GM19025 (cell line): ENCODE measurements around the gene EPB41.

Source experiments
- ATAC-seq: cut with Tn5 transposase; IDR thresholded peaks from one replicate; pipeline ENCODE4 v1.9.1; 2021; ENCODE audit warnings: mild to moderate bottlenecking, low read depth, moderate library complexity; ENCODE audit not compliant: unreplicated experiment

EPB41 gene

DNA sequence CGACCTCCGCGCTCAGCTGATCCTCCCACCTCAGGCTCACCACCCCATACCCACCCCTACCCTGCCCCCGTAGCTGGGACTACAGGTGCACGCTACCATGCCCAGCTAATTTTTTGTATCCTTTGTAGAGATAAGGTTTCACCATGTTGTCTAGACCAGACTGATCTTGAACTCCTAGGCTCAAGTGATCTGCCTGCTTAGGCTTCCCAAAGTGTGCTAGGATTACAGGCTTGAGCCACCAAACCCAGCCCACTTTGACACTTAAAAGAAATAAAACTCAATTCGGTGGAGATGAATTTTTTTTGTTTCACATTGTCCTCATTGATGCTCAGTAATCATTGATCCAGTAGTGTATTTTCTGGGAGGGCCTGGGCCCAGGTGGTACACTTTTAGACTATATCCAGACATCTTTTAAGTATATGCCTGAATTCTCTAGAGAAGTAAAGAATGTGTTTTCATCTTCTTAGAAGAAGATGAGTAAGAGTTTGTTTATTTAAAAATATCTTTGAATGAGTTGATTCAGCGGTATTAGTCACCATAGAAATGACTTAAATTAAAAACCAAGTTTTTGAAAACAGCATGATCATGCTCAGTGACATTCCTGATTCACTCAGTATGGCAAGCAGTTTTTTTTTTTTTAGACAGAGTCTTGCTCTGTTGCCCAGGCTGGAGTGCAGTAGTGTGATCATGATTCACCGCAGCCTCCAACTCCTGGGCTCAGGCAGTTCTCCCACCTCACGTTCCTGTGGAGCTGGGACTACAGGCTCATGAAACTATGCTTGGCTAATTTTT, 57.8 kb downstream of the EPB41 start:
- no peak for ATAC-seq

DNA sequence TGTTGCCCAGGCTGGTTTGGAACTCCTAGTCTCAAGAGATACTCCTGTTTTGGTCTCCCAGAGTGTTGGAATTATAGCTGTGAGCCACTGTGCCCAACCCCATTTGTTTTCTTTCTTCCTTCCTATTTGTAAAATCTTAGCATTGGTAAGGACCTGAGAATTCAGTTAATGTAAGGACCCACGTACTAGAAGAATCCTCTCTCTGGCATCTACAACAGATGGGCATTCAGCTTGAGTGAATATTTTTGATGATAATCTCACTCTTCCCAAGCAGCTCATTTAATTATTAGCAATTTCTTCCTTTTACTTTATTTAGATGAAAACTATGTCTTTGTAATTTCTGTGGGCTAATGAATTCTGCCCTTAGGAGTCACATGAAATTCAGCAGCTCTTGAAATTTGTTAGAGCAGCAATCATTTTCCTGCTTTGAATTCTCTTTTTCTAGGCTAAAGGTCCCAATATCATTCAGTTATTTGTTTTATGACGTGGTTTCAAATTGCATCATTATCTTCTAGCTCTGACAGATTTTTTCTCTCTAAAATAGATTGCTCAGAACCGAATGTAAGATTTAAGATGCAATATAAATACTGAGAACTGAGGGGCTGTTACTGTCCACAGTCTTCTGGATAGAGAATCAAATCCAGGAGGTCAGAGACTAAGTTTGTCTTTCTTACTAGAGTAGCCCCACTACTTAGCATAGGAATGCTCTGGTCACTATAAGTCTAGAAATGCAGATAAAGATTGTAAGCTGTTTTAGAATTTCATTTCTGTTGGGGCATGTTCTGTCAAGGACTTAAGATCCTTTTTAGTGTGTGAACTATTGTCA, 59.4 kb downstream of the EPB41 start:
- ATAC-seq = no peak

DNA sequence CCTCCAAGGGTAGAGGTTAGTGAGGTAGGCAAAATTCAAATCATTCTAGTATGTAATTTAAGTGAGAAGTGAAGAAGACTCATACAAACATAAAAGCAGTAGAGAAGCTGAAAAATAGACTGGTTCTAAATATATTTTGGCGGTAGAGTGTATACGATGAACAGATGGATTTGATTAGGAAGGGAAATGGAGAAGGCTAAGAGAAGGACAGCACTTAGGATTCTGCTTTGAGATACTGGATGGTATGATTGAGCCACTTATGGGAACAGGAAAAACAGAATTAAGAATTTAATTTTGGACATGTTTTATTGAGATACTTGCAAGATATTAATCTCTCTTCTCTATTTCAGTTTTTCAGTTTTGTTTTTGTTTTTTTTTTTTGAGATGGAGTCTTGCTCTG, 60.1 kb downstream of the EPB41 start:
- no peak for ATAC-seq

DNA sequence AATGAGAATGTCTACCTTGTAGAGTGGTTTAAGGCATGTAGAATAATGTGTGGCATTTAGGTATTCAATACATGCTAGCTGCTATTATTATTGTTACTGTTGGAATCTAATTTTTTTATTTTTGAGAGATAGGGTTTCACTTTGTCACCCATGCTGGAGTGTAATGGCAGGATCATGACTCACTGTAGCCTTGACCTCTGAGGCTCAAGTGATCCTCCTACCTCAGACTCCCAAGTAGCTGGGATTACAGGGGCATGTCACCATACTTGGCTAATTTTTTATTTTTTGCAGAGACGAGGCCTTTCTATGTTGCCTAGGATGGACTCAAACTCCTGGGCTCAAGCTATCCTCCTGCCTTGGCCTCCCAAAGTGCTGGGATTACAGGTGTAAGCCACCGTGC, 61.9 kb downstream of the EPB41 start:
- ATAC-seq = no peak

DNA sequence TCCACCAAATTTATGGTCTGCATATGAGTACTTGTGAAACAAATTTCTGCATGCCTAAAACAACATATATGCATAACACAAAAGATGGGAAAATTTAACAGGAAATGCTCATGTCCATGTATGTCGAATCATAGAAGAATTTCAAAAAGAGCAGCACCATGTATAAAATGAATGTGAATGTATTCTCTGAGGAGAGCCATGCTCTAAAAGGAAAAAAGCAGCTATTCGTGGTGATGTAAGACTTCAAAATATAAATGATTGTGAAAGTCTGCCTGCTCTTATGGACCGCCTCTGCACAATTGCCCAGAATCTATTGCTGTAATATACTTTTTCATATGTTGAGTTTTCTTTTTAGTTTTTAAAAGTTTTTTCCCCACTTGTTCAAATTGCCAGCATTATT, 66.8 kb downstream of the EPB41 start:
- ATAC-seq = no peak

DNA sequence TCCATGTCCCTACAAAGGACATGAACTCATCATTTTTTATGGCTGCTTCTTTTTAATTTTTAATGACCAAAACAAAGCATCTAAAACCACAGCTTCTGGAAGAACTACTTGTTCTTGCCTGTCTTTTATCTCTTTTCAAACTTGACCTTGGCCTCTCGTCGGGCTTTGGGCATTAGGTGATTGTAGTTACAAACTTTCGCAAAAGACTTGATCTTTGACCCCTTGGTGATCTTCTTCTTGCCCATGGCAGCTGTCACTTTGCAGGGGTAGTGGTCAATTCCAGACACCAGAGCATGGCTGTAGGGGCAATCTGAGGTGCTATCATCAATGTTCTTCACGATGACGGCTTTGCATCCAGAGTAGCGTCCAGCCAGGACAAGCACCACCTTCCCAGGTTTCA, 67.8 kb downstream of the EPB41 start:
- no peak for ATAC-seq

DNA sequence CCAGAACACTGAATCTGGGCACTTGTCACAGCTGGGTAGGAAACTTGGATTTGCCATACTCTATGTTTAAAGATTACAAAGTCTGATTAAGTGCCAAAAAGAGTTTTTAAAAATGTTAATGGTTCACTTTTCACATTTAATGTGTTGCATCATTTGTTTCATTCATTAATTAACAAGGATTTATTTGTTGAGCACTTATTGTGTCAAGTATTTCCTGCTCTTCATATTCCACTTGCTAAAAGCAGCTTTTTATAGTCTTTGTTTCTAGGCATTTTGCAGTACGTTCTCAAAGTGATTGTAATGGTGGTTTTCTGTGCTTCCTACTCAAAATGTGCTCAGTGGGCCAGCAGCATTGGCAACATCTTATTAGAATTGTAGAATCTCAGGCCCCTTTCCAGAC, 68.7 kb downstream of the EPB41 start:
- no peak for ATAC-seq

DNA sequence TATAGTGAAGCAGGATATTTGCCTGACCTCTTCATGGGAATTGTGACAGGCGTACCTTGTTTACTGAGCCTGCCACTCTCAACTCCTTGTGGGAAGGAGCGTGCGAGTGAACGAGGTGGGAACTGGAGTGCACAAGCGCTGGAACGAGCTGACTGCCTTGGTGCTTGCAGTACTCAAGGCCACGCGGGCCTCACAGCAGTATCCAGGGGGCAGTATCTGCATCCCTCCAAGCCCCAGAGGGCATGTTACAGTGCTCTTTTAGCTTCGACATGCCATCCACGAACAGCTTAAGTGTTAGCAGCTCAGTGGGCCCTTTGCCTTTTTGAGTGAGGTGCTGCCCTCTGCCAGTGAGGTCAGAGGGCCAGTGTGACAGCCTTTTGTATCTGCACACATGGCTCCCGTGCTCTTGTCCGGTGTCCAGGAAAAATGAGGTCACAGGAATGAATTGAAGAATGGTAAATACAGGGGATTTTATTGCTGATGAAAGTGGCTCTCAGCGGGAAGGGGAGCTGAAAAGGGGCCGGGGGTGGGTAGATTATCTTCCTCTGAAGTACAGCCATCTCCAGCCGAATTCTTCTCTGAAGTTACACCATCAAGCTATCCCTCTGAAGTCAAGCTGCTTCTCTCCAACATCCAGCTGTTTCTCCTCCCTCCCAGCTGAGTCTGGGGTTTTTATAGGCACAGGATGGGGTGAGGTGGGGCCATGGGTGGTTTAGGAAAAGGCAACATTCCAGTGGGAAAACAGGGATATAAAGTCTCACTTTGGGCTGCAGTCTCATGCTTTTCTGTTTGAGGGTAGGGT, 69.3 kb downstream of the EPB41 start:
- no peak for ATAC-seq

DNA sequence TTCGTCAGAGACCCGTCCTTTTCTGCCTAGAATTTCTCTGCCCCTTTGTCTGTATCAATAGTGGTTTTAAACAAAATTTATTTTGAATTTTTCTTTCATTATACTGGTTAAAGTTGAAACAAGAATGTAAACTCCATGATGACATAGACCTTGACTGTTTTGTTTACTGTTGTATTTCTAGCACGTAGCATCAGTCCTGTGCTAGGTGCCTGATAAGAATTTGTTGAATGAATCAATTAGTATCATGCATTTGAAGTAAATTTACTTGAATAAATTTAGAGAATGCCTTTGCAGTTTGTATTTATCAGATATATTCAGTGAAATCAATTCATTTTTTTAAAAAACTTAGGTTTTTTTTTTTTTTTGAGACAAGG, 69.9 kb downstream of the EPB41 start:
- no peak for ATAC-seq

DNA sequence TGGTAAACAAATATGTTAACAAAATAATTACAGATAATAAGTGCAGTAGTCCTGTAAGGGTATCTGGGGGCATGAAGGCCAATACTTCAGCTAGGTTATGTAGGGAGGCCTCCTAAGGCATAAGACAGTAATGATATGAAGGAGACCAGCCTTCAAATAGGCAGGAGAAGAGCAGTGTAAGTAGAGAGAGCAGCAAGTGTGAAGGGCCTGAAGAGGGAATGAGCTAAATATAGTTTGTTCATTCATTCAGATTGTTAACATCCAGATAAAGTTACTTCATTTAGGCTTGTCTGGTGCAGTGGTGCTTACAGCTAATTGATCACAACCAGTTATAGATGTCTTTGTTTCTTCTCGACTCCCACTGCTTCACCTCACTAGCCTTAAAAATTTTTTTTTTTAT, 71.1 kb downstream of the EPB41 start:
- ATAC-seq = no peak

DNA sequence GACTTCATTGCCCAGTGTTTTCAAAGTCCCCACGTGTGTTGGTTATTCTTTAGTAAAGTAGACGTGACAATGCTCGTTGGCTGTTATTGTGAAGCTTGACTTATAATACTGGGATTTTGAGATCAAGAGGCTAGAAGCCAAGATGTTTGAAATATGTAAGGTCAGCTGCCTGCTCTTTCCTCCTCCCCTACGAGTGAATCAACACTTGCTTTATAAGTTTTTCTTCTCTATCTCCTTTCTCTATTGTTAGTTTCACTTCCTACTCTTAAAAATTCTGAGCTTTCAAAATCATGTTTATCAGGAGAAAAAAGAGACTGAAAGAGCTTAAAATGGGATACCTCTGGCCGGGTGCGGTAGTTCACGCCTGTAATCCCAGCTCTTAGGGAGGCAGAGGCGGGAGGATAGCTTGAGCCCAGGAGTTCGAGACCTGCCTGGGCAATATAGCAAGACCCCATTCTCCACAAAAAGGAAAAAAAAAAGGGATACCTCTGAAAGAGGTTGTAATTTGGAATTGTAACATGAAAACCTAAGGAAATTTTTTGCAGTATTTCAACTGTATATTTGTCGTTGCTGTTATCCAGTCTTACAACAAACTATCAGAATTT, 72.0 kb downstream of the EPB41 start:
- no peak for ATAC-seq

DNA sequence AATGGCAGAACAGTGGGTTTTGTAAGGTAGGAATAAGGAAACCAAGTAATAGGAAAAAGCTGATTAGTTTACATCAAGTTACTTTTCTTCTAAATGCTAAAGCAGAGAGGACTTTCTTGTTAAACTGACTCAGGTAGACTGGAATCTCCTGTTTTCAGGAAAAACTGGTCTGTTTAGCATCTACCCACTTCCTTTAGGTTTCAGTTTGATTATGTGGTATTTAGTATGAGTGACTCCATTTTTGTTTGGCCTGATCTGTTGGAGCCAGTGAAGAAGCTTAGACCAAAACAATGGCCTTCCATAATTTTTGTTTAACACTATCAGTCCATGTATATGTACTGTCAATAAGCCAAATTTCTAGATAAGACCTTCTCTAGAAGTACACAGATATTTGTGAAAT, 88.4 kb downstream of the EPB41 start:
- no peak for ATAC-seq

DNA sequence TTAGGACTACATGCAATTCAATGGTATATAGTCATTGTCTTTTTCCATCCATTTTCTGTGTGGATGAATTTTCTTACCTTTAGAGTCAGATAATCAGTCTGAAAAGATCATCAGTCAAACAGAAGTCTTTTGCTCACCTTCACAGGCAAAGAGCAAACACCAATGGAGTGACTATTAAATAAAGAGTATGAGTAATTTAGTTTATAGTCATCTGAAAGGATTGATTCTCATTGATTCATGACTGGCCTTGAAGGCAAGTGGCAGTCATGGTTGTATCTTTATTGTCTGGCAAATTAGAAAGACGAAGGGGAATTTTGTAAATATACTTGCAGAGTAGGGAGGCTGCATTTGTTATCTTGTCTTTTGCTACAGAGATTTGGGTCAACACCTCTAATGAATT, 89.9 kb downstream of the EPB41 start:
- no peak for ATAC-seq

DNA sequence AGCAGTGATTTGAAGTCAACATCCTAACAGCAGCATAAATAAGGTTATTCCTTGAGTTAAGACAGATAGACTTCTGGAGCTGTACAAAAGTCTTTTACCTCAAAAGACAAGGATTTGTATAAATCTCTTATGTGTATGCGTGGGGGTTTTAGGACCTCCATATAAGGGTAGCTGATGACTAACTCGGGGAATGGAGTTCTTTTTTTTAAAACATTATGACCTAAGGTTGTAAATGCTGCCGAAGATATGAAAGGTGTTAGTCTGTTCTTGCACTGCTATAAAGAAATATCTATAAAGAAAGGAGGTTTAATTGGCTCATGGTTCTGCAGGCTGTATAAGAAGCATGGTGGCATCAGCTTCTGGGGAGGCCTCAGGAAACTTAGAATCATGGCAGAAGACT, 90.4 kb downstream of the EPB41 start:
- no peak for ATAC-seq

DNA sequence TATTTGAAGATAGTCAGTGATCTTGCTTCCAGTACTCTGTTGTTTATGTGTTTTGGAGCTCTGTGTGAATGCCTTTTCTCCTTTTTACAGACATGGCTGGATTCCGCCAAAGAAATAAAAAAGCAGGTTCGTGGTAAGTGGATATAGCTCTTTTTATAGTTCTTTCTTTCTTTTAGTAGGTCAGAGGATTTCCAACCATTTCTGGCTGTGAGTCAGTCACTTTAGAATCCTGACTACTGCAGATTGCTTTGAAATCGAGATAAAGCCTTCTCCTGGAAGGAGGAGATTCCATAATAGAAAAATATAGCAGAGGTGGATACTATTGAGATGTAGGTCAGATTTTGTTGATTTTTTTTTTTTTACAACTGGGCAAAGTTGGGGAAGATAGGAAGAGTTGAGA, 97.4 kb downstream of the EPB41 start:
- ATAC-seq = no peak

DNA sequence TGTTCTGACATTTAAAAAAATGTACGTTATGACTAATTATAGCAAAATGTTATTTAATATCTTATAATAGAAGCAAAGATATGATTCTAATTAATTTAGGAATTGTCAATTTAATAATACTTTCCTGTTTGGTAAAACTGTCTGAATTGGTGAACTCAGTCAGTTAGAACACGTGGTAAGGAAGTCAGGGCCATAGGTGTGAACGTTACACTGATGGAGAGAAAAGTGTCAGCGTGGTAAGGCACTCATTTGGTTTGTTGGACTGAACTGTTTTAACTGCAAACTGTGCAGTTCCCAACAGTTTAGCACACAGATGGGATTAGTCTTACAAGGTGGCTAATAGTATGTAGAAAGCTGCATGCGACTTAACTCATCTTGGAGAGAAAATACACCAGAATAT, 102.9 kb downstream of the EPB41 start:
- no peak for ATAC-seq

DNA sequence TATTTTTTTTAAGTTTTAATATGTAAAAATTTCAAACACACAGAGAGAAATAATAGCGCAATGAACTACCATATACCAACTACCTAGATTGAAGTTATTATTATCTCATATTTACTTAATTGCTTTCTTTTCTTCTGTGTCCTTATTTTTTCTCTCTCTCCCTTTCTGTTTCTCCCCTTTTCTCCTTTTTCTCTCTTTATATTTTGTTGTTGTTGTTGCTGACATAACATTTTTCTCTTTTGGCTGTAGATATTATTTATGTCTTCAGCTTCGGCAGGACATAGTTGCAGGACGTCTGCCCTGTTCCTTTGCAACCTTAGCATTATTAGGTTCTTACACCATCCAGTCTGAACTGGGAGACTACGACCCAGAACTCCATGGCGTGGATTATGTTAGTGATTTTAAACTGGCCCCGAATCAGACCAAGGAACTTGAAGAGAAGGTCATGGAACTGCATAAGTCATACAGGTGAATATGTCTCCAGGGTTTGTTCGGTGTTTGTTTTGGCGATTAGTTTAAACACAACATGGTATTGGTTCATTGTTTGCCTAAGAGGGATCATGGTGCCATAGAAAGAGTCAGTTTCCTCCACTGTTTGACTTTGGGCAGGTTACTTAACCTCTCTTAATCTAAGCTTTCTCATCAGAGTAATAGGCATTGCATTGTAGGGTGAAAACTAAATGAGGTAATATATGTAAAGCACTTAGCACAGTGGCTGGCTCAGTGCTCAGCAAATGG, 103.8 kb downstream of the EPB41 start:
- ATAC-seq = no peak

DNA sequence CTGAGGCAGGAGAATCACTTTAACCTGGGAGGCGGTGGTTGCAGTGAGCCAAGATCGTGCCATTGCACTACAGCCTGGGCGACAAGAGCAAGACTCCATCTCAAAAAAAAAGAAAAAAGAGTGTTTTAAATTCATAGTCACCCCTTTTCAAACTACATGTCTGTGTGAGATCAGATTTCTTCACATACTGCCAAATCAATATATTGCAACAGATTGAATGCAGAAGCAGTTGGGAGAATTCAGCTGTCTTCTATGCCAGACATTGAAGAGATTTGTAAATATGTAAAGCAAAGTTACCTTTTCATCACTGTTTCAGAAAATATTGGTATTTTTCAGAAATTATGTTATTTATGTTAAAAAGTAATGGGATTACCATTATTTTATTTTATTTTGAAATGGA, 108.3 kb downstream of the EPB41 start:
- no peak for ATAC-seq

DNA sequence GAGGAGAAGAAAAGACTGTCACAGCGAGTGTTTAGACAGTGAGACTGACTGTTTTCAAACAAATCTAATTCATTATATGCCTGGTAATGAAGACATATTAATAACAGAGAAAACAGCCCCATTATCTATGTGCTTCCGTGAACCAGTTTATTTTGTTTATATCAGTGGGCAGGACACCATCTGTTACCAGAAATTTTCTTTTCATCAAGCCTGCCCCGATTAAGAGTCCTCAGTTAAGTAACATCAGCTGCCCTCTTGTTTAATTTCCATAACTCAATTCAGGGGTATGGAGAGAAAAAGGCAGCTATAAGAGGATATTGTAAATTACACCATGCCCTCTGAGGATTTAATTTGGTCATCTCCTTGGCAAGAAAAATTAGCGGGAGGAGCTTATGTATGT, 115.3 kb downstream of the EPB41 start:
- no peak for ATAC-seq

DNA sequence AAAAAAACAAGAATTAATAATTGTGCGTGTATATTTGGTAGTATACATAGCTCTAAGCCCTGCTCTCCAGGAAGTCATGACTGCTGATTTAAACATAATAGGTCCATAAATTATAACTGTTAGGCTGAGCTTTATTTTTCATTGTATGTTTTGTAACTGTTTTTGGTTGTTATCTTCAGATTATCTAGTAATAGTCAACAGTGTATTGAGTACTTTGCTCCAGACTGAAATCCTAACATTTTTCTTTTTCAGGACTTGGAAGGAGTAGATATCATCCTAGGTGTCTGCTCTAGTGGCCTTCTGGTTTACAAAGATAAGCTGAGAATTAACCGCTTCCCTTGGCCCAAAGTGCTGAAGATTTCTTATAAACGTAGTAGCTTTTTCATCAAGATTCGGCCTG, 118.5 kb downstream of the EPB41 start:
- no peak for ATAC-seq
